ENCODE measurements around the gene RAX2. TPM values are rescaled to one million over a fixed set of nuclear protein-coding genes. Genes with fewer than 3 reads are reported as not detected.
"Not testable (repeated sequence)": the region's sequence is repeated elsewhere in the genome, so short reads cannot be mapped to it uniquely, and the experiment has no call there.

RAX2 gene
- total RNA-seq, 1 experiment from 2014 or later, result not detected

DNA sequence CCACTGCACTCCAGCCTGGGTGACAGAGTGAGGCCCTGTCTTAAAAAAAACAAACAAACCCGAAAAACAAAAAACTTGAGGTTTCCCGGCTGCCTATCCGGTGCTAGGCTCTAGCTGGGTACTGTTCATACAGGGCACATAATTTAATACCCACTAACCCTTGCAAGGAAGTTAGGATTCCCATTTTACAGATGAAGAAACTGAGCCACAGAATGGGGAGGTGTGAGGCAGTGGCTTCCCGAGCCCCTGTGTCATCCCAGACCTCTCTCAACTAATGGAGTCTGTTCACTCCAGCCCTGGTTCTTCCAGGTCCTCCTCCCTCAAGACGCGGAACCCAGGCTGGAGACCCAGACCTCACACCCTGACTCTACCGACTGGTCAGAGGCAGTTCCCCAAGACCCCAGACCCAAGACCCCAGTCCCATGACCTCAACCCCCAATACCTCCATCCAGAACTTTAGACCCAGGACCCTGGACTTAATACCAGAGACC, 11.1 kb downstream of the RAX2 start:
- no peak for DNase-seq (ENCODE audit: low read depth)

DNA sequence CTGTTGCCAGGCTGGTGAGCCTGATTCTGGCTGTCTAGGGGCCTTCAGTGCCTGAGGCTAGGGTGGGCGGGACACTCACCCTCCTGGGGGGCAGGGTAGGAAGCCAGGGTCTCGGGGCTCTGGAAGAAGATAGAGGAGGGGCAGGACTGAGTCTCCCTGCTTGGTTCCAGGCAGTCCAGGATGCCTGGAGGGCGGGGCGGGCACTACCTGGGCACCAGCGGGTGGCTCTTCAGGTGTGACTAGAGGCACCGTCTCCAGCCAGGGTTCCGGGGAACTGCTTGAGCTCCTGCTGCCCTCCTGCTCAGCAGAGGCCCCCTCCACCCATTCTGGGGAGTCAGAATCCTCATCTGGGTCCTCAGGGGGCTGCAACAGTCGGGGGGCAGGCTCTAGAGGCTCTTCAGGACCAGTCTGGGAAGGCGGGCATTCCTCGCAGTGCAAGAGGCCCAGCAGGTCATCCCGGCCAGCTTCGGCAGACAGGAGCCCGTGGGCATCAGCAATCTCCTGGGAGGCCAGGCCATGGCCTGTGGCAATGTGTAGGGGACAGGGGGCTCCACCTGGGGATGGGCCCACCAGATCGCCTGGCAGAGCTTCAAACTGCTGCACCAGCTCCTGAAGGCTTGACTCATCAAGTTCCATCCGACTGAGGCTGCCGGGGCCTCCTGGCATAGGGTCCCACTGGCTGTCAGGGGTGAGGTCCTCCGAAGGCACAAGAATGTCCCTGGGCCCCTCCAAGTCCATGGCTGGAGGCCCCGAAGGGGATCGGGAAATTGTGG, 12.4 kb downstream of the RAX2 start:
- DNase-seq (ENCODE audit: low read depth), result no peak

DNA sequence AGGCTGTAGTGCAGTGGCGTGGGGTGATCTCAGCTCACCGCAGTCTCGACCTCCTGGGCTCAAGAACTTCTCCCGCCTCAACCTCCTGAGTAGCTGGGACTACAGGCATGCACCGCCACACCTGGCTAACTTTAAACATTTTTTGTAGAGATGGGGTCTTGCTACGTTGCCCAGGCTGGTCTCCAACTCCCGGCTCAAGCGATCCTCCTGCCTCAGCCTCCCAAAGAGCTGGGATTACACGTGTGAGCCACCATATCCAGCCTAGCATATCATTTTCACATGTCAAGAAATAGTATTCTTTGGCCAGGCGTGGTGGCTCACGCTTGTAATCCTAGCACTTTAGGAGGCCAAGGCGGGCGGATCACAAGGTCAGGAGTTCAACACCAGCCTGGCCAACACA, 13.7 kb downstream of the RAX2 start:
- DNase-seq (ENCODE audit: low read depth), result not testable (repeated sequence)

DNA sequence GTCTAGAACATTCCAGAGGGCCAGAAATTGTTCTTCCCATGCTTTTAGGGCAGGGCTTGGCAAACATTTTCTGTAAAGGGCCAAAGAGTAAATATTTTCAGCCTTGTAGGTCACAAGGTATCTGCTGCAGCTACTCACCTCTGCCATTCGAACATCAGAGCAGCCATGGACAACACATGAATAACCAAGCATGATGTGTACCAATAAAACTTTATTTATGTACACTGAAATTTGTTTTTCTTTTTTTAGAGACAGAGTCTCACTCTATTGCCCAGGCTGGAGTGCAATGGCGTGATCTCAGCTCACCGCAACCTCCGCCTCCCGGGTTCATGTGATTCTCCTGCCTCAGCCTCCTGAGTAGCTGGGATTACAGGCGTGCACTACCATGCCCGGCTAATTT, 14.3 kb downstream of the RAX2 start:
- DNase-seq (ENCODE audit: low read depth), result not testable (repeated sequence)

DNA sequence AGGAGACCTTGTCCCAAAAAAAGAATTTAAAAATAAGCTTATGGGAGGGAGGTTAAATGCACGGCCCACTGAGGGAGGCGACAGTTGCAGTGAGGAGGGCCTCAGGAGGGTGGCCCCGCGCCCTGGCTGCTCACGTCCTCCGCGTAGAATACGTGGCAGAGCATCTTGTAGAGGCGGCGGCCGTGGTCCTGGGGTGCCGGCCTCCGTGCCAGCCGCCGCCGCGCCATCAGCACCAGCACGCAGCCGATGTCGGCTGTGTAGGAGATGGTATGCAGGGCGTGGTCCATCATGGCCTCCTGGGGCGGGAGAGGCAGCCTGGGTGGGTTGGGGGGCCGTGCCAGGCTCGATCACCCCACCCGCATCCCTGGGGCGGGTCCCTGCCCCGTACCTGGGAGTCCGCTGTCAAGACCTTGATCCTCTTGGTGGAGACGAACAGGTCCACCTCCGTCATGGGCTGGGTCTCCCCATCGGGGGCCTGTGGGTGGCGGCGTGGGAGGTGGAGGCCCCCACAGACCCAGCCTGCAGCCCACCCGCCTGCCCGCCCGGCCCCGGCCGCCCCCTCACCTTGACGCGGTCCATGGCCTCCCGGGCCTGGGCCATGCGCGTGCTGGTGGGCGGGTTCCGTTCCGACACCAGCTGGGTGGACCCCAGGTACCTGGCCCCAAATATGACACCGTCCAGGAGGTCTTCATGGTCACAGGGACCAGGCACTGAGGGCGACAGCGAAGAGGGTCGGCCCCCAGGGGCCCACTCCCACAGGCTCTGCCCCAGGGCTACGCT, 18.2 kb downstream of the RAX2 start:
- no peak for DNase-seq (ENCODE audit: low read depth)

DNA sequence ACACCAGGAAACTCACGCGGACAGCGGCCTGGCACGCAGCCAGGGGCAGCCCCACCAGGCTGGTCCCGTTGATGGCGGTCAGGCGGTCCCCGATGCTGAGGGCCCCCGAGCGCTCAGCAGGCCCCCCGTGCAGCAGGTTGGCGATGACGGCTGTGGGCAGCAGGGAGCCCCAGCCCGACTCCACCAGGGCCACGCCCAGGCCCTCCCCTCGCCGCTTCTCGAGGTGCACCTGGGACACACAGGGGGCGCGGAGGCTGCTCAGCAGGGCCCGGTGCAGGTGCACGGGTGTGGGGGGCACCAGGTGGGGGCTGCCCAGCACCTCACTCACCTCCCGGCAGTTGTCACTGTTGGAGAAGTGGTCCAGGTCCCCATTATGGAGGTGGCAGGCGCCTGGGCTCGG, 19.5 kb downstream of the RAX2 start:
- no peak for DNase-seq (ENCODE audit: low read depth)

DNA sequence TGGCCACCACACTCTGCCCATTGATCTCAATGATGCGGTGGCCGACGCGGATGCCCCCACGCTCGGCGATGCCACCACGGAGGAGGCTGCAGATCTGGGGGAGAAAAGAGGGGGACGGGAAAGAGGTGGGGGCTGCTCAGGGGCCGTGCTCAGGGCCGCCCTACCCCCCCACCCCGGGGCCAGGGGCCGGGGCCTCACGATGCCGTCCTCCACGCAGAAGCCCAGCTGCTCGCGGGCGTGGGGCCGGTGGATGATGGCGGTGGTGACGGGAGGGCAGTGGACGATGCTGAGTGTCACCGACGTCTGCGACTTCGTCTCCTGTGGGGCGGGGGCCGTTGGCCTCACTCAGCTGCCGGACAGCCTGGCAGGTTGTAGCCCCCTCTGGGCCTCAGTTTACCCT, 20.8 kb downstream of the RAX2 start:
- no peak for DNase-seq (ENCODE audit: low read depth)

DNA sequence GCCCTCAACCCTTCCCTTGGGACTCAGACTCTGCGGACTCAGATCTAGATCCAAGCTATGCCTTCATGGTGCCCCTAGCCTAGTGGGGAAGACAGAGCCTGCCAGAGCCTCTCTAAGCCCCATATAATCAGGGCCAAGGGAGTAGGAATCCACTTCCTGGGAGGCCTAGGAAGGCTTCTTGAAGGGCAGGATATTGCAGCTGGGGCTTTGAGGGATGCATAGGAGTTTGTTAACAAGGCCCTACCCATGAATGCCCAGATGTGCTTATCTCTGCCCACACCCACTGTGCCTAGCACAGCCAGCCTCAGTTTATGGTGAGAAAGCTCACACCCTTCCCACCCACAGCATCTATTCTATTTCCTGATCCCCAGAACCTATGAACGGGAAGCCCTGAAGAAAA, 21.8 kb downstream of the RAX2 start:
- DNase-seq (ENCODE audit: low read depth), result no peak

DNA sequence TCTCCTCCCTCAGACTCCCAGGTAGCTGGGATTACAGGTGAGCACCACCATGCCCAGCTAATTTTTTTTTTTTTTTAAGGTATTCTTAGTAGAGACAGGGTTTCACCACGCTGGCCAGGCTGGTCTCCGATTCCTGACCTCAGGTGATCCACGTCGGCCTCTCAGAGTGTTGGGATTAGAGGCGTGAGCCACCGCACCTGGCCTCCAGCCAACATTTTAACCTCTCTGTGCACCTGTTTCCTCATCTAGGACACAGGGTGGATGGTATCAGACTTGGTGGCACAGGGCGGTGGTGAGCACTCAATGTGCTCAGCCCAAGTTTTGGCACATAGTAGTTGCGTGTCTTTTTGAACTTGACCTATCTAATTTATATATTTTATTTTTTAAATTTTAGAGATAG, 23.1 kb downstream of the RAX2 start:
- DNase-seq (ENCODE audit: low read depth), result no peak

DNA sequence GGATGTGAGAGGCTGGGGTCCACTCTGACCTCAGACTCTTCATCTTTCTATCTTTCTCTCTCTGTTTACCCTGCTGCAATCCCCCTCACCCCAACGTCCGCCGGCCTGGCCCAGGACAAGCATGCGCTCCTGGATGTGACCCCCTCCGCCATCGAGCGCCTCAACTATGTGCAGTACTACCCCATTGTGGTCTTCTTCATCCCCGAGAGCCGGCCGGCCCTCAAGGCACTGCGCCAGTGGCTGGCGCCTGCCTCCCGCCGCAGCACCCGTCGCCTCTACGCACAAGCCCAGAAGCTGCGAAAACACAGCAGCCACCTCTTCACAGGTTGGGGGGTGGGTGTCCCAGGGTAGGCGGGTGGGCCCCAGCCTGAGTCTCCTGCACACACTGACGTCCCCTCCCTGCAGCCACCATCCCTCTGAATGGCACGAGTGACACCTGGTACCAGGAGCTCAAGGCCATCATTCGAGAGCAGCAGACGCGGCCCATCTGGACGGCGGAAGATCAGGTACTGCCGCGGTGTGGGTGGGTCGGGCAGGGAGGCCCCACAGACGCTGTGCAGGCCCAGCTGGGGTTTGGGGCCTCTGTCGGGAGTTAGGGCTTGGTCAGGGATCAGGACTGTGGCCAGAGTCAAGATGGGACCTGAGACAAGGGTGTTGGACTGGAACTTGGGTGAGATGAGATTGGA, 25.5 kb downstream of the RAX2 start:
- DNase-seq (ENCODE audit: low read depth), result no peak

DNA sequence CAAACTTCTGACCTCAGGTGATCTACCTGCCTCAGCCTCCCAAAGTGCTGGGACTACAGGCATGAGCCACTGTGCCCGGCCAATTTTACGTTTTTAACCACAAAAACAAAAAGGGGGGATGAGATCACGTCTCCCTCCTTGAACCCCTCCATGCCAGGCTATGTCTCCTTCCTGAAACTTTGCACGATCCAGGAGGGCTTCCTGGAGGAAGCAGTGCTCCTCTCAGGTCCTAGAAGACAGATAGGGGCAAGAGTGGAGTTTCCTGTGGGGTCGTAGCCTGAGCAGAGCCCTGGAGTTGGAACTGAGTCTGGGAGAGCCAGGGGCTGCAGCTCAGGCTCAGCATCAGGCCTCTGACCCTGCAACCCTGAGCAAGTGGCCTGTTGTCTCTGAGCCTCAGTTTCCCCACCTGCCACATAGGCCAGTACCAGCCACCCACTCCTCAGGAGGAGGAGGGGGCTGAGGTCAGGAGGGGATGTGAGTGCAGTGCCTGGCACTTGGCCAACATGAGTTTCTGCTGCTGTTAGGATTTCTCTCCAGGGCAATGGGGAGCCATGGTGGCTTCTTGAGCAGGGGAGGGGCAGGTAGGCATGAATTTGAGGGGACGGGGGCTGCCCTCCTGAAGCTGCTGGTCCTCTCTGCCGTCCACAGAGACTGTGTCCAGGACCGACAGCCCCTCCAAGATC, 26.5 kb downstream of the RAX2 start:
- DNase-seq (ENCODE audit: low read depth), result no peak

DNA sequence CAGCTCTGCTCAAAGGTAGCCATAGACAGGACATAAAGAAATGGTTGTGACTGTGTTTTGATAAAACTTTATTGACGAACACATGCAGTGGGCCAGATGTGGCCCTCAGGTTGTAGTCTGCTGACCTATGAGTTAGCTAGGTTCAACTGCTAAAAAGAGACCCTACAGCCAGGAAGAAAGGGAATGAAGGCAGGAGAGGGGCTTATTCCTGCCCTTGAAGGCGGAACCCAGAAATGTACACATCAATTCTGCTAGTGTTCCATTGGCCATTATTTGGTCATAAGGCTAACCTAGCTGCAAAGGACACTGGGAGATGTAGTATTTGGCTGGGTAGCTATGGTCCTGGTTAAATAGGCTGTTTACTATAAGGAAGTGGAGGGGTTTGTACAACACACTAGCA, 28.5 kb downstream of the RAX2 start:
- DNase-seq (ENCODE audit: low read depth), result no peak

DNA sequence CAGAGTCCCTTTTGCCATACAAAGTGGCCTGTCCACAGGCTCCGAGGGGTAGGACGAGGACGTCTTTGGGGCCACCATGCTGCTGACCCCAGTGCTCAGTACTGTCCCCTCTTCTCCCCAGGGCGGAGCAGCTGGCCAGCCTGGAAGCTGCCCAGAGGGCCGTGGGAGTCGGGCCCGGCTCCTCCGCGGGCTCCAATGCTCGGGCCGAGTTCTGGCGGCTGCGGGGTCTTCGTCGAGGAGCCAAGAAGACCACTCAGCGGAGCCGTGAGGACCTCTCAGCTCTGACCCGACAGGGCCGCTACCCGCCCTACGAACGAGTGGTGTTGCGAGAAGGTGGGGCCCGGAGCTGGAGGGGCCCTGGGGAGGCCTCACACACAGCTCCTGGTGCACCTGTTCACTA, 31.6 kb downstream of the RAX2 start:
- no peak for DNase-seq (ENCODE audit: low read depth)

DNA sequence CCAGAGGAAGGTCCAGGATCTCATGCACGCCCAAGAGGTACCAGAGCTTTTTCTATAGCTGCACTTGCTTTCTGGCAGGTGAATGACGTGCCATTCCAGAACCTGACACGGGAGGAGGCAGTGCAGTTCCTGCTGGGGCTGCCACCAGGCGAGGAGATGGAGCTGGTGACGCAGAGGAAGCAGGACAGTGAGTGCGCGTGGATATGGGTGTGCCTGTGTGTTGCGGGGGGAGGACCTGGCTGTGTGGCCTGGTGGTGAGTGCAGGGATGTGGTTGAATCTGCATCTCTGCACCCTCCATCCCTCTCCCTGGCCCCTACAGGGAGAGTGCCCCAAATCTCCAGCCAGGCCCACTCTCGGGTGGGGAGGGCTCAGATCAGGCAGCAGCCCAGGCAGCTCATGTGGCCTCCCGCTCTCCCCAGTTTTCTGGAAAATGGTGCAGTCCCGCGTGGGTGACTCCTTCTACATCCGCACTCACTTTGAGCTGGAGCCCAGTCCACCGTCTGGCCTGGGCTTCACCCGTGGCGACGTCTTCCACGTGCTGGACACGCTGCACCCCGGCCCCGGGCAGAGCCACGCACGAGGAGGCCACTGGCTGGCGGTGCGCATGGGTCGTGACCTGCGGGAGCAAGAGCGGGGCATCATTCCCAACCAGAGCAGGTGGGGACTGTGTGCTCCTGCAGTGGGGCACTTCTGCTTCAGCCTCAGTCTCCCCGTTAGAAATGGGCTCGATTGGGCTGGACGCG, 33.4 kb downstream of the RAX2 start:
- no peak for DNase-seq (ENCODE audit: low read depth)

DNA sequence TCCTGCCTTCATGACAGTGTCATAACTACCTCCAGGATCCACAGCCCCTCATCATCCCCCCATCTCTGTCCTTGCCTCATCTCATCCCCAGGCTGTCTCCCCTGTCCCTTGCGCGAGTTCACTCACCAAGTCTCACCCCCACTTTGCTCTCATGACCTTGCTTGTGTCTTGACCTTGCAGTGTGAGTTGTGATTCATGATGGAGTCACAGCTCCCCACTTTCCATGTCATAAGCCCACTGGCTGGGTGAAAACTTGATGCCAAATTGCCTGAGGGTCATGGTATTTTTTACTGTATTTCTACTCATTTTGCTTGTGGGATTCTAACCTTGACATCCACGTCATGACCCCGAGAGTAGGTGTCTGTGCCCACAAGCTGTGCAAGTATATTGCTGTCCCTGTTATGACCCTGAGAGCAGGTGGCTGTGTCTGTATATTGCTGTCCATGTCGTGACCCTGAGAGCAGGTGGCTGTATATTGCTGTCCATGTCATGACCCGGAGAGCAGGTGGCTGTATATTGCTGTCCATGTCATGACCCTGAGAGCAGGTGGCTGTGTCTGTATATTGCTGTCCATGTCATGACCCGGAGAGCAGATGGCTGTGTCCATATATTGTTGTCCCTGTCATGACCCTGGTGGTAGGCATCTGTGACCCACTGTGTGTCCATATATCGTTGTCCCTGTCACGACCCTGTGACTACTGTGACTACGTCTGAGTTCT, 34.4 kb downstream of the RAX2 start:
- DNase-seq (ENCODE audit: low read depth), result no peak

DNA sequence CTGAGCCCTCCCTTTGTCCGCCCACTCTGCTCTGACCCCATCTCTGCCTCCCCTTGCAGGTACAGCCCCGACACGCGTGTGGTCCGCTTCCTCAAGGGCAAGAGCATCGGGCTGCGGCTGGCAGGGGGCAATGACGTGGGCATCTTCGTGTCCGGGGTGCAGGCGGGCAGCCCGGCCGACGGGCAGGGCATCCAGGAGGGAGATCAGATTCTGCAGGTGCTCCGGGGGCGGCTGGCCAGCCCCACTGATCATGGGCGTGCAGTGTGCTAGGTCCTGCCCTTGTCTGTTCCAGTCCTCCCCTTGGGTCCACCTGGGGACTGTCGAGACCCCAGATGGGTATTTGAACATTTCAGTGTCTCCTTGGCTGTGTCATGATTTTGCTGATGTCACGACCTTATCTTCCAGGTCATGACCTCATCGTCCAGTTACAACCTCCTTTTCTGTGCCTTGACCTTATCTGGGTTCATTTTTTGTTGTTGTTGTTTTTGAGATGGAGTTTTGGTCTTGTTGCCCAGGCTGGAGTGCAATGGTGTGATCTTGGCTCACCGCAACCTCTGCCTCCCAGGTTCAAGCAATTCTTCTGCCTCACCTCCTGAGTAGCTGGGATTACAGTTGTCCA, 35.8 kb downstream of the RAX2 start:
- DNase-seq (ENCODE audit: low read depth), result no peak

DNA sequence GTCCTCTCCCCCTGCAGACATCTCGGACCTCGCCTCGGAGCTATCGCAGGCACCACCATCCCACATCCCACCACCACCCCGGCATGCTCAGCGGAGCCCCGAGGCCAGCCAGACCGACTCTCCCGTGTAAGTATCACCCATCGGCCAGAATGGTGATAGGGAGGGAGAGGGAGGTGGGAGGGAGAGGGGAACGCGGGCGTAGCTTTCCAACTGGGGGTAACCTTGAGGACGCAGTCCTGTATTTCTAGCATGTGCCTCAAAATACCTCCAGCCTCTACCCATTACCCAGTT, 37.8 kb downstream of the RAX2 start:
- DNase-seq (ENCODE audit: low read depth), result no peak

DNA sequence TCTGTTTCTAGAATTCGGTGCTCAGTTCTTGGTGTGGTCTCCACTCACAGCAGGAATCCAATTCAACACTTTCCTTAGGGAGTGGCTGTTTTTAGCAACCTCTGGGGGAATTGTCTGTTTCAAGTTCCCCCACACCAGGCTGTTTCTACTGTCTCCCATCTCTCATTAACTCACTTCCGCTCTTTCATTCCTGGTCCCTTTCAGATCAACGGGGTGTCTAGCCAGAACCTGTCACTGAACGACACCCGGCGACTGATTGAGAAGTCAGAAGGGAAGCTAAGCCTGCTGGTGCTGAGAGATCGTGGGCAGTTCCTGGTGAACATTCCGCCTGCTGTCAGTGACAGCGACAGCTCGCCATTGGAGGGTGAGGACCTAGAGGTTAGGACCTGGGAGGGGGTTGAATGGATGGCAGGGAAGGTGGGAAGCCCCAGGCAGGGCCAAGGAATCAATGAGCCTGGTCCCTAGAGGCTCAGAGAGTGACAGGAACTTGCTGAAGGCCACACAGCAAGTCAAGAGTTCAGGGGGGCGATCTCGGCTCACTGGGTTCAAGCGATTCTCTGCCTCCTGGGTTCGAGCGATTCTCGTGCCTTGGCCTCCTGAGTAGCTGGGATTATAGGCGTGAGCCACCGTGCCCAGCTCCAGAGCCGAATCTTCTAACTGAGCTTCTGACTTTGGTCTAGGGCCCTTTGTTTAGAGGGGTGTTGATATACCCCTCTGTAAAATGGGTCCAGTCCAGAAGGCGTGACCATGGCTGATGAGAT, 38.3 kb downstream of the RAX2 start:
- DNase-seq (ENCODE audit: low read depth), result no peak

DNA sequence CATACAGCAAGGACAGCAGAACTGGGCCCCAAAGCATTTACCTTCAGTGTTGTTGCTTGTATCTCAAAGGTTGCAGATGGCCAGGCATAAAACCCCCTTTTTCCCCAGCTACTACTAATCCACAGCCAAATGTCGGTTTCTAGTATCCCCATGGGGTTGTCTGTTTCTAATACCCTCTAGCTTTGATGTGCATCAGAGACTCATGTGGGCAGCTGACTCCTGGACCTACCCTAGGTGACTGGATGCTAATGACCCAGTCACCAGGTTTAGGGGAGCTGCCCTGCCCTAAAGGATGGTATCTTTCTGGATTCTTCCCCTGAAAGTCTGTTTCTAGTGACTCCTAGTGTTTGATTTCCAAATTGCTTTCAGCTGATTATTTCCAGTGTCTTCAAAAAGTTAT, 39.9 kb downstream of the RAX2 start:
- no peak for DNase-seq (ENCODE audit: low read depth)
